Measurements from ENCODE around the gene STRIP1. TPM values are rescaled to one million over a fixed set of nuclear protein-coding genes. Genes with fewer than 3 reads are reported as not detected.
A peak's percentile ranks its signal among the peaks of the same experiment; 100 is the strongest.

Gene STRIP1
- total RNA-seq, 1 donor = 52.2 TPM

DNA sequence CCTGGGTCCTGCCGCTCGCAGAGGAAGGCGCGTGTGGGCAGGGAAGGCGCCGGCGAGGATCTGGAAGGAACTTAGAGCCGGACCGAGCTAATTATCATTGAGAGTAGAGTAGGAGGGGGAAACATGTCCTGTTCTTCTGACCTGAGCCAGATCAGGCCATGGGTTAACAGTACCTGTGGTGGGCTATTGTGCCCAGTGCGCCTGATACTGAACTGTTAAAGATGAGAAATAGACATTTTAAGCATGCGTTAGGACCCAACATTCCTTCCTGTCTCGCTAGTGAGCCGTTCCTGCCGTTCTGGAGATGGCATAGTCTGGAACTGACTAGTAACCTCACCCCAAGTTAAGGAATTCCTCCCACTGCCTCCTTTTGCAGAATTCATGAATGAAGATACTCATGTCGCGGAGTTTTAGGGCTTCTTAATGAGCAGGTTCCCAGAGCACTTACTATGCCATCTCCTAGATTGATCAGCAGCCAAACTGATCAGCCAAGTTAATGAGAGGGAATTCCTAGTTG lies 870 bp downstream of the STRIP1 start:
- peak overlapping the region; percentile 80 for H3K4me3 ChIP-seq (ENCODE audit: low read depth, low read length)
- DNase-seq (ENCODE audit: low read depth) = no peak
- TF ChIP-seq, protein P1, sequence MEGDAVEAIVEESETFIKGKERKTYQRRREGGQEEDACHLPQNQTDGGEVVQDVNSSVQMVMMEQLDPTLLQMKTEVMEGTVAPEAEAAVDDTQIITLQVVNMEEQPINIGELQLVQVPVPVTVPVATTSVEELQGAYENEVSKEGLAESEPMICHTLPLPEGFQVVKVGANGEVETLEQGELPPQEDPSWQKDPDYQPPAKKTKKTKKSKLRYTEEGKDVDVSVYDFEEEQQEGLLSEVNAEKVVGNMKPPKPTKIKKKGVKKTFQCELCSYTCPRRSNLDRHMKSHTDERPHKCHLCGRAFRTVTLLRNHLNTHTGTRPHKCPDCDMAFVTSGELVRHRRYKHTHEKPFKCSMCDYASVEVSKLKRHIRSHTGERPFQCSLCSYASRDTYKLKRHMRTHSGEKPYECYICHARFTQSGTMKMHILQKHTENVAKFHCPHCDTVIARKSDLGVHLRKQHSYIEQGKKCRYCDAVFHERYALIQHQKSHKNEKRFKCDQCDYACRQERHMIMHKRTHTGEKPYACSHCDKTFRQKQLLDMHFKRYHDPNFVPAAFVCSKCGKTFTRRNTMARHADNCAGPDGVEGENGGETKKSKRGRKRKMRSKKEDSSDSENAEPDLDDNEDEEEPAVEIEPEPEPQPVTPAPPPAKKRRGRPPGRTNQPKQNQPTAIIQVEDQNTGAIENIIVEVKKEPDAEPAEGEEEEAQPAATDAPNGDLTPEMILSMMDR (IDR thresholded peaks at IDR 0.05; ENCODE audit: insufficient read depth, low read depth, low read length) = no peak

DNA sequence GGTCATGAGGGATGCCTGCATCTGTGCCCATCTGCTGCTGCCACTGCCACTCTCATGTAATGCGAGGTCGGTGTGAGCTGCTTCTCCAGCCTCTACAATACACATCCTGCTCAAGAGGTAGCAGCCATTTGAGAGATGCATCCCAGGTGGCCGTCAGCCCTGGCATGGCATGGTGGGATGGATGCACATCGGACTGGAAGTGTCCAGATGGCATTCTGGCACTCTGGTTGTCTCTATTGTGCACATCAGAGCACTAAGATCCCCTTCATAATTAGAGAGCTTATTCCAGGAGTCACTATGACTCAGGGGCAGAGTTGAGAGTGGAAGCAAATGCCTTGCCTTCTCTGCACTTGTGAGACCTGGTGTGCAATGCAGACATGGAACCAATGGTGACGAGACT lies 3.8 kb downstream of the STRIP1 start:
- no peak for DNase-seq (ENCODE audit: low read depth)
- TF ChIP-seq, protein P1 (IDR thresholded peaks at IDR 0.05; ENCODE audit: insufficient read depth, low read depth, low read length) = no peak
- no peak overlapping the region for H3K4me3 ChIP-seq (ENCODE audit: low read depth, low read length)

DNA sequence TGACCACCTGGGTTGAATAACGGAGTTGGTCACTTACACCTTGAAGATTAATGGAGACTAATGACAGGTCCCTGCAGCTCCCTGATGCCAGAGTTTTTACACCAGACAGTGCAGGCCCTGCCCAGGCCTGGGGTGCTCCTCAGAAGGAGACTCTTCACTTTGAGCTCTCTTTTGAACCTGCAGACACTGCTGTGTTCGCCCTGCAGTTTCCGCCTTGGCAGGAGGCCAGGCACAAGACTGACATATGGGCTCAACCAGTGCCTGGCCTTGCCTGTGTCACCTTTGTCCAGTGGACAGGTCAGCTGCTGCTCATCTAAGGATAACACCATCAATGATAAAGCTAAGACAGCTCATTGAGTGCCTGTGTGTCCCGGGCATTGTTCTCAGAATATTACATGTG lies 5.2 kb downstream of the STRIP1 start:
- no peak for DNase-seq (ENCODE audit: low read depth)
- TF ChIP-seq, protein P1 (IDR thresholded peaks at IDR 0.05; ENCODE audit: insufficient read depth, low read depth, low read length) = no peak
- no peak overlapping the region for H3K4me3 ChIP-seq (ENCODE audit: low read depth, low read length)

DNA sequence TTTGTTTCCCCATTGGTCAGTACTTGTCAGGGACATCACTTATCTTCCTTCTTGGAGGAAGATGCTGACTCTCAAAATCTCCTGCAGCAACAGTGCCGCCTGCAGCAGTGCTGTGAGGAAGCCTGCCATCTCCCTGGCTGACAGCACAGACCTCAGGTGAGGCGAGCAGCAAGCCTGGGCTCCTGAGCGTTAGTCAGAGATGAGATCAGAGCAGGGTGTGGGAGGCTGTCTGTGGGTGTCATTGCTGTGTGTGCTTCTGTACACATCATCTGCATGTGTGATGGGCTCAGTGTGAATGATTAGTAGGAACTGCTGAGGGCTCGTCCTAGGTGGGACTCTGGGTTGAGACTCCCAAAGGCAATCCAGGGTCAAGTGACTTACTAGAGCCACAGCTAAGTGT lies 6.1 kb downstream of the STRIP1 start:
- no peak for DNase-seq (ENCODE audit: low read depth)
- TF ChIP-seq, protein P1 (IDR thresholded peaks at IDR 0.05; ENCODE audit: insufficient read depth, low read depth, low read length) = no peak
- H3K4me3 ChIP-seq (ENCODE audit: low read depth, low read length) = no peak overlapping the region

DNA sequence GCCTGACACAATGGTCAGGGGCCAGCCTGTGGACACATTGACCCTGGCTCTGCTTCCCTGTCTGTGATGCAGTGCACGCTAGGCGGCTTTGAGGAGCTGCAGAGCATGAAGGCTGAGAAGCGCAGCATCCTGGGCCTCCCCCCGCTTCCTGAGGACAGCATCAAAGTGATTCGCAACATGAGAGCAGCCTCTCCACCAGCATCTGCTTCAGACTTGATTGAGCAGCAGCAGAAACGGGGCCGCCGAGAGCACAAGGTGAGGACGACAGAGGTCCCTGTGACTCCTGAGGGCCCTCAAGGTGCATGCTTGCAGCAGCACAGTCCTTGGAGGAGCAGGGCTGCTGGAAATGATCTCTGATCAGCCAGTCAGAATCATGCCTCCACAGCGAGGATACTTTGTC lies 8.6 kb downstream of the STRIP1 start:
- TF ChIP-seq, protein P1 (IDR thresholded peaks at IDR 0.05; ENCODE audit: insufficient read depth, low read depth, low read length) = no peak

DNA sequence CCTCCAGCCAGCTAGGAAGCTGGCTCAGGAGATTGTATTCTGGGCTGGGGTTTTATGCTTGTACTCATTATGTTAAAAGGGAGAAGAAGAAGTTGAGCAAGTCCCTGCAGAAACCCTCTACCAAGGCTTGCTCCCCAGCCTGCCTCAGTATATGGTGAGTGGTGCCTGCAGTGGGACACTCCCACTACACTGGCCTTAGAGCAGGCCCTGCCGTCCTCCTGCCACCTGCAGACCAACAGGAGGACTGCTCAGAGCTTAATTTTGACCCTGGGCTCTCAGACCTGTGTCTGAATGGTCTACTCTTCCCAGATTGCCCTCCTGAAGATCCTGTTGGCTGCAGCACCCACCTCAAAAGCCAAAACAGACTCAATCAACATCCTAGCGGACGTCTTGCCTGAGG lies 13.0 kb downstream of the STRIP1 start:
- H3K4me3 ChIP-seq (ENCODE audit: low read depth, low read length) = no peak overlapping the region
- no peak for DNase-seq (ENCODE audit: low read depth)
- TF ChIP-seq, protein P1 (IDR thresholded peaks at IDR 0.05; ENCODE audit: insufficient read depth, low read depth, low read length) = no peak

More for the DNA sequence above, 8.6 kb downstream of the STRIP1 start:
- no peak for DNase-seq (ENCODE audit: low read depth)
- no peak overlapping the region for H3K4me3 ChIP-seq (ENCODE audit: low read depth, low read length)

DNA sequence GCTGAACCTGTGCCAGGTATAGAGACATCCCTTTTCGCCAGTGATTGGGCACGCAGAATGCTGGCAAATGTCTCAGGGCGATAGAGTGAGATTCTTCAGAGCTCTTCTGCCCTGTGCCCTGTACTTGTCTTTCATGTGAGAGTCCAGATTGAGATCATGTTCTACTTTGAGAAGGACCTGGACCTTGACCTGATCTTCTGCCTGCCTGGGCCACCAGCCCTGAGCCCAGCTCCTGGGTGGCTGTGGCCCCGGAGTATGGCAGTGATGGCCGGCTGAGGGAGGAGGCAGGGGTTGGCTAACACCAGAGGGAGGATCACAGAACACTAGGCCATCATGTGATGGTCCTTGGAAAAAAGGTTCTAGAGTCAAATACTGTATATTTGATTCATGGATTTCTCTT lies 13.8 kb downstream of the STRIP1 start:
- no peak overlapping the region for H3K4me3 ChIP-seq (ENCODE audit: low read depth, low read length)
- TF ChIP-seq, protein P1 (IDR thresholded peaks at IDR 0.05; ENCODE audit: insufficient read depth, low read depth, low read length) = no peak
- DNase-seq (ENCODE audit: low read depth) = no peak

Data from fibroblast of villous mesenchyme (primary cell).